Epithelial cell of prostate (primary cell): Measurements from ENCODE around the gene EXTL1.

Experiments
- DNase-seq: peaks from one replicate; pipeline ENCODE4 v3.0.0-alpha.2; 2011; ENCODE audit warnings: low read depth, low spot score
- H3K27ac ChIP-seq: fragments of 450-650 bp; 2 replicates; pipeline ENCODE4 v1.5.1; 2017; ENCODE audit warnings: mild to moderate bottlenecking

The EXTL1 gene

DNA sequence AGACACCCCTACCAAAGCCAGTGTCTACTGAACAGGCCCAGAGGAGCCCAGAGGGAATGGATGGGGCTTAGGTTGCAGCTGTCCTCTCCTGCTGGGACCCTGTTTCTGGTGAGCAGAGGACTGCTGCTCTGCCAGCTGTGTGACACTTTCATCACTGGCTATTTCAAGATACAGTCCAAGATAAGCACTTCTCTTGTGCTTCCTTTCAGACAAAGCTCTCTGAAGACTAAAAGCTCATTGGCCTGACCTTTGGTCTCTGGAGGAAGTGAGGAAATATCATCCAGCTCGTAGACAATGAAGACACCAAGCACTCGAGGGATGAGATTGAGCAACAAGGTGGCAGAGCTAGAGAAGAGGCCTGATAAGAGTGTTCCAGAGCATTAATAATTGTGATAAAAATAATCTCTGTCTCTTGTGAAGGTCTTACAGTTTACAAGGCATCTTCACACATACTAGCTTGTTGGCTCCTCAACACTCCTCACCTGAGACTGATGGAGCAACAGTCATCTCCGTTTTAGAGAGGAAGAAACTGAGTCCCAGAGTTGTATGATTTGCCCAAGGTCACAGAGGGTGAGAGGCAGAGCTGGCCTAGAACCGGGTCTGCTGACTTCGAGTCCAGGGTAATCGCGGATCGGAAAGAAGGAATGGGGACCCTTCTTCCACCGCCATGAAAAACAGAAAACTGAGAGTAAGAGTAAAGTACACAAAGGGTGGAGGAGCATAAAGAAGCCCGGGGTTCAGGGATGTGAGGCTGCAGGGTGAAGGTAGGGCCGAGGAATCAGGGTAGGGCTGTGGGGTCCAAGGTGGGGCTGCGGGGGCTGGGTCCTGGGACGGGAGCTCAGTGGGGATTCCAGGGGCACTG, 24.4 kb upstream of the EXTL1 start:
- peak overlapping the region; percentile 70 for H3K27ac ChIP-seq
- DNase-seq, result no peak

DNA sequence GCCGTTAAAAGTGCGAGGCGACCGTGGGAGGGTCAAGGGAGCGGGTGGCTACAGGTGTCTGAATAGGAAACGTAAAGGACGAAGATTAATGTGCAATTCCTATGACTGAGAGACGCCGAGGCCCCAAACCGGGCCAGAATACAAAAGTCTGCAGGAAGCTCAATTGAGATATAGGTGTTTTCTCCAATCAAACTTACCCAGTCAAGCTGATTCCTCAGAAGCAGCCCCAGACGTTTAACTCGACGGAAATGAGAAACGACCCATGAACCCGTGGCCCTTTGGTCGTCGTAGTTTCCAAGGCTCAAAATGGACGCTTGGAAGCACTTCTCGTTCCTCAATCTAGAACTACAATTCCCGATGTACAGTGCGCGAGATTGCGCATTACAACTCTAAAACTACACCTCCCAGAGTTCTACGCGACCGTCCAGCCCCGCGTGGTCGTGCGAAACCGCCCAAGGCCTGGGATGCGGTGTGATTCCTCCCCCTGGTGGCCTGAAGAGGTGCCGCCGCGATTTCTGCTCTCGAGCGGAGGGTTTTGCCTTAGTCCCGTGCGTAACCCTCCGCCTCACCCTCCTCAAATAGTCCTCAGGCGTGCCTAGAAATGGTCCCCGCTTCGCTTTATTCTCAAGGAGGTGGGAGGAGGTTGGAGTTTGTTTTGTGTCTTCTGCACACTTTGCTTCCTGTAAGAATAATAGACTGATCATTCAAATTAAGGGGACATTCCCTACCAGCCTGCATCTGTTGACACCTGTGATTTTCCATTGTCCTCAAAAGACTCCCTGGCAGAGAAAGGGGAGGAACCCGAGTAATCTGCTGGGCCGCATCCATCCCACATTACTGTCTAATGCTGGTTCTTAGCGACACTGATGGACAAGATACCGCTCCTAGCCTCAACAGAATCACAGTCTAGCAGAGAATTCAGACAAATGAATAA, 23.5 kb upstream of the EXTL1 start, which contains the start of gene PAFAH2:
TSS of gene PAFAH2 (minus strand) at position 236 of the 934 bp plus-strand sequence. CDS start 7,247 bp downstream, outside the sequence.
- H3K27ac ChIP-seq, result peak within 1 kb of the TSS; percentile 70
- peak; percentile 94 for DNase-seq

- no peak for DNase-seq
- H3K27ac ChIP-seq, result no peak overlapping the region
Measured at GRCh38 chr1:25999041-25999800, 22.4 kb upstream of the EXTL1 start.

DNA sequence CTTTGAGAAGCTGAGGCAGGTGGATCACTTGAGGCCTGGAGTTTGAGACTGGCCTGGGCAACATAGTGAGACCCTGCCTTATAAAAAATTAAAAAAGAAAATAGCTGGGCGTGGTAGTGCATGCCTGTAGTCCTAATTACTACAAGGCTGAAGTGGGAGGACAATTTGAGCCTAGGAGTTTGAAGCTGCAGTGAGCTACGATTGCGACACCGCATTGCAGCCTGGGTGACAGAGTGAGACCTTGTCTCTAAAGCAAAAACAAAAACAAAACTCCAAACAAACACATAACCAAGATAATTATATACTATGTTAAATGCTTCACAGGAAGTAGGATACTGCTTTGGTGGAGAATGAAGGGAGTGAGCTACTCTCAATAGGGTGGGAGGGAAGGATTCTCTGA, 18.3 kb upstream of the EXTL1 start:
- DNase-seq, result no peak
- no peak overlapping the region for H3K27ac ChIP-seq

DNA sequence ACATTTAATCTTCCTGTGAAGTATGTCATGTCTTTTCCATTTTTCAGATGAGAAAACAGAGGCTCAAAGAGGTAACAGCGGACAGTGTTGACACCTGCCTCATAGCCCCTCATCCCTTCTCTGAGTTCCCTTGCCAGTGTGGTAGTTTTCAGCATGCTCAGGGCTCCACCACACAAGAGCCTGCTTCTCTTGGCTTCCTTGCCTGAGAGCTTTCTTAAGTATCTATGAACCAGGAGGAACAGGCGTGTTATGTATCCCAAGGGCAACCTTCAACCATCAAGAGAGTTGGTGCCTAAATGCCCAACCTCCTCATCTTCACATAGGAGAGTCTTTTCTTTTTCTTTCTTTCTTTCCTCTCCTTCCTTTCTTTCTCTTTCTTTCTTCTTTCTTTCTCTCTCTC, 17.8 kb upstream of the EXTL1 start:
- no peak overlapping the region for H3K27ac ChIP-seq
- DNase-seq, result no peak

GRCh38 chr1:26005434-26006105, 16.0 kb upstream of the EXTL1 start:
- DNase-seq, result no peak
- no peak overlapping the region for H3K27ac ChIP-seq

DNA sequence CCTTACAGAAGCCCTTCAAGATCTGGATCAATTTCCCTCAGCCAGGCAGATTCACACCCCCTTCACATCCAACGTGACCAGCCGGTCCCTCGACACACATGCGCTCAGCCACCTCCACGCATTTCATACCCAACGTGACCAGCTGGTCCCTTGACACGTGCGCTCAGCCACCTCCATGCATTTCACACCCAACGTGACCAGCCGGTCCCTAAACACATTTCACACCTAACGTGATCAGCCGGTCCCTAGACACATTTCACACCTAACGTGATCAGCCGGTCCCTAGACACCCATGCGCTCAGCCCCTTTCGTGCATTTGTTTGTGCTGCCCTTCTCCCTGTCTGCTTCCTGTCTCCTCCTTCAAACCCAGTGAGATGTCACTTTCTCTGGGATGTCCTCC, 14.9 kb upstream of the EXTL1 start:
- DNase-seq, result no peak
- H3K27ac ChIP-seq, result no peak overlapping the region

- no peak overlapping the region for H3K27ac ChIP-seq
- DNase-seq, result no peak
Measured at GRCh38 chr1:26009796-26010447, 11.7 kb upstream of the EXTL1 start.

DNA sequence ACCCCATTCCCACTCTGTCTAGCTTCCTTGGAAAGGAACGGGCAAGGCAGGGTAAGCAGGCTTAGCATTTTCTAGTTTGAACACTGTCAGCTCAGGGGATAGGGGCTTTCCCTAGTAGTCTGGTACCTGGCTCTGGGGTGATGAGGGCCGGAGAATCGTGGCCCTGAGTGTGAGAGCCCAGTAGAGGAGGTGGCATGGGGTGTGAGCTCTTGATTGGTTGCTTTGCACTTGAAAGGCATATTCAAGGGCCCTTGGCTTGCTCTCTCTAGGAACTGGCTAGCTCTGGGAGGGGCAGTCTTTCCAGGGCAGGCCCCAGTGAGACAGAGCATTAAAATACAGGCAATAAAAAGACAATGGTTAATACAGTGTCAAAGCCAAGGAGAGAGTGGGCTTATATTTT, 10.8 kb upstream of the EXTL1 start:
- no peak overlapping the region for H3K27ac ChIP-seq
- no peak for DNase-seq

GRCh38 chr1:26012864-26013263, 8.7 kb upstream of the EXTL1 start:
- DNase-seq, result no peak
- H3K27ac ChIP-seq, result no peak overlapping the region

DNA sequence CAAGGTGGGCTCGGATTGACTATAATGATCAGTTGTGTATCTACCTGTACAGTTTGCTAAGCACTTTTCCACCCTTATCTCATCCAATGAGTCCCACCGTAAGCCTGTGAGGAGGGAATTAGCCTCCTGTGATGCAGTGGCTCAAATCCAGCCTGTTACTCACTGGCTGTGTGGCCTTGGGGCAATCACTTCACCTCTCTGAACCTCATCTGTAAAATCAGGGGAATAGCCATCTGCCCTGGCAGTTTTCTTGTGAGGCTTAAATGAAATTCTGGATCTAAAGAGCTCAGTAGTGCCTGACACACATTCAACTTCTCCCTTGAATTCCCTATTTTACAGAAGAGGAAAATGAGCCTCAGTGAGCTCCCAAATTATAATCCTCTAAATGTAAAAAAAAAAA, 7.4 kb upstream of the EXTL1 start:
- no peak overlapping the region for H3K27ac ChIP-seq
- DNase-seq, result no peak

GRCh38 chr1:26015358-26015757, 6.2 kb upstream of the EXTL1 start:
- H3K27ac ChIP-seq, result no peak overlapping the region
- DNase-seq, result no peak

GRCh38 chr1:26016258-26016952, 5.2 kb upstream of the EXTL1 start:
- H3K27ac ChIP-seq, result no peak overlapping the region
- DNase-seq, result no peak

DNA sequence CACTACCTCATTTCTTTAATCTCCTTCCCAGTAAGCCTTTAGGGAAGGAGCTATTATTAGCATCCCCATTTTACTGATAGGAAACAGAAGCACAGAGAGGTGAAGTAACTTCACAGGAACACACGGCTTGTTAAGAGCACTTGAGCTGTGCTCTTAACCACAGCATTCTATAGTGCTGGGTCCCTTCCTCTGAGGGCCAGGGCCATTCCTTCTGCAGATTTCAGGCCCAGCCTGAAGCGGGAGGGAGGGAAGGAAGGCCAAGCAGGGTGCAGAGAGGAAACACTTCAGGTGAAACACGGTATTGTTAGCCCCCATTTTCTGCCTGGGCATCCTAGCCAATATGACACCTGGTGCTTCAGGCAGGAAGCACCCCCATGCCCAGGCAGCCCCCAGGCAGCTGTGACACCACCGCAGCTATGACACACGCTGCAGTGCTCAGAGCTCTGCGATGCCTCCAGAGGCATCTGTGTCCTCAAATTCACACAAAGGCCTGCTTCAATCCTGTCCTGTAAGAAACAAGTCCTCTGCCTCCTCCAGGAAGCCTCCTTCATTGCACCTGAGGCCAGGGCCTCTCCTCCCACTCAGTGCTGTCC, 4.5 kb upstream of the EXTL1 start:
- no peak overlapping the region for H3K27ac ChIP-seq

DNA sequence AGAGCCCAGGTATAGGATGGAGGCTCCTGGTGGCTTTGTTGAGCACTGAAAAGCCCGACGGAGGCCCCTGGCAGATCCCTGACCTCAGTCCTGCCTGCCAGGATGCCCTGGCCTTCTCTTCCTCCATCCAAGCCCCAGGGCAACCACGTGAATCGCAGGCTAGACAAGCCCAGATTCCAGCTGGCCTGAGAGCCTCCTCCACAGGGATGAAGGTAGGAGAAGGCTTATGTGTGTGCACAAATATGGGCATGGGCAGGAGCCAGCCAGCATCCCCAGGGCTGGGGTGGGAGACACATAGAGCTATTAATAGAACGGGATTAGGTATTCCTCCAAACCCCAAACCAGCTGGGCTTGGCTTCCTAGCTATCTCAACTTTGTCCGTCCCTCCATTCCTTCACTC, 4.0 kb upstream of the EXTL1 start:
- H3K27ac ChIP-seq, result no peak overlapping the region
- DNase-seq, result no peak

More for the DNA sequence above, 4.5 kb upstream of the EXTL1 start:
- DNase-seq, result no peak

- DNase-seq, result no peak
- no peak overlapping the region for H3K27ac ChIP-seq
Measured at GRCh38 chr1:26019641-26020315, 1.8 kb upstream of the EXTL1 start.

- no peak overlapping the region for H3K27ac ChIP-seq
- no peak for DNase-seq
Measured at GRCh38 chr1:26020330-26020768, 1.2 kb upstream of the EXTL1 start.
